ENCODE measurements around the gene ZNF341. TPM values are rescaled to one million over a fixed set of nuclear protein-coding genes. Genes with fewer than 3 reads are reported as not detected.

The ZNF341 gene
- total and polyA plus RNA-seq, 2 of the 8 experiments (the other 6 are each of a cell fraction or from before 2014, with no cell fraction given): 5.8 to 6.4 TPM

DNA sequence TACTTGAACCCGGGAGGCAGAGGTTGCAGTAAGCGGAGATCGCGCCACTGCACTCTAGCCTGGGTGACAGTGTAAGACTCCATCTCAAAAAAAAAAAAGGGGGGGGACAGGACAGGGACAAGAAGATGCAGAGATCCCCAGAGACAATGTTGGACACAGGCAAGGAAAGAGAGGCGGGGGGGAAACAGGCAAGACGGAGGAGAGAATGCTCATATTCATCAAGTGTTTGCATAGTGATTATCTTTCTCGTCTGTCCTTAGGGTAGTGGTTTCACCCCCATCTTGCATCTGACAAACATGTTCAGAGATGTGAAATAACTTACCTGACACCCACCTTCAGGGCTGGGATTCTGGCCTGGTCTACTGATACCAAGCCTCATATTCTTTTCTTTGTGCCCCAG, 108.4 kb downstream of the ZNF341 start:
- FAIRE-seq (no peak), DNase-seq (ENCODE audit: low read depth in 1 of 2, low spot score in 2 of 2) (no peak)
- POLR2A ChIA-PET (ENCODE audit: partially characterized antibody): interaction anchor here (0.7 to 1.0 kb wide), 2 partner anchors 9 to 156 kb away, joined by 3 read pairs; no protein-coding TSS in a partner anchor
- H3K36me3 ChIP-seq (ENCODE audit: control insufficient read depth in 2 of 4, insufficient read depth in 4 of 4, low read length in 3 of 4): no peaks in the 10 kb centered on the region; a peak in 1 of 8 replicates
- no peak overlapping the region for H3K4me2 ChIP-seq (ENCODE audit: insufficient read depth in 1 of 2, low read depth in 2 of 2, low read length in 2 of 2)
- H2BK20ac ChIP-seq (ENCODE audit: low read length): no peak overlapping the region
- no peak overlapping the region for H2BK15ac ChIP-seq (ENCODE audit: low read length)
- CTCF ChIA-PET (ENCODE audit: partially characterized antibody): interaction anchor here (1.2 to 1.8 kb wide), 3 partner anchors 11 to 73 kb away, joined by 3 to 7 read pairs (median 6); no protein-coding TSS in a partner anchor
- no peak overlapping the region for H4K91ac ChIP-seq (replicated peaks; ENCODE audit: insufficient read length, low read length)
- no peaks in the 10 kb centered on the region for H3K27me3 ChIP-seq (replicated peaks in 1 of 4; ENCODE audit: control insufficient read depth in 3 of 4, extremely low read depth in 1 of 4, insufficient read depth in 3 of 4, low read length in 3 of 4)
- peaks cover 0 to 76% of the 10 kb centered on the region in 2 experiments; a peak in 3 of 4 replicates for H3K79me2 ChIP-seq (ENCODE audit: control insufficient read depth in 1 of 2, insufficient read depth in 2 of 2, low read length in 2 of 2)
- H3K56ac ChIP-seq (replicated peaks; ENCODE audit: insufficient read length, low read depth, low read length): no peak overlapping the region
- H3K4me3 ChIP-seq (ENCODE audit: extremely low read depth in 1 of 4, insufficient read depth in 2 of 4, low read depth in 3 of 4, low read length in 4 of 4): no peak overlapping the region
- H4K20me1 ChIP-seq (replicated peaks in 1 of 2; ENCODE audit: control insufficient read depth in 1 of 2, insufficient read depth in 2 of 2, low read length in 2 of 2): peaks cover 7 to 18% of the 10 kb centered on the region in 2 experiments
- no peak overlapping the region for H3K27ac ChIP-seq (ENCODE audit: low read depth, low read length)
- no peaks in the 10 kb centered on the region for H3K23me2 ChIP-seq (ENCODE audit: low read depth, low read length)
- no peak overlapping the region for H3K9ac ChIP-seq (replicated peaks in 1 of 4; ENCODE audit: extremely low read depth in 1 of 4, low read depth in 3 of 4, low read length in 3 of 4)
- H2AFZ ChIP-seq (ENCODE audit: low read length): no peak overlapping the region
- H3K9me3 ChIP-seq (ENCODE audit: insufficient read depth in 2 of 2, low read depth in 1 of 2, low read length in 1 of 2): no peaks in the 10 kb centered on the region
- H3K23ac ChIP-seq (ENCODE audit: insufficient read length): no peak overlapping the region
- no peak overlapping the region for H2AK5ac ChIP-seq (ENCODE audit: low read depth, low read length)
- peaks cover 0 to 19% (median 7%) of the 10 kb centered on the region in 4 experiments; a peak in 5 of 7 replicates for H3K4me1 ChIP-seq (replicated peaks in 1 of 4; ENCODE audit: control insufficient read depth in 3 of 4, insufficient read depth in 4 of 4, low read length in 3 of 4)
- peaks cover 16% of the 10 kb centered on the region; the same call in 1 of the 2 replicates for H3K79me1 ChIP-seq (ENCODE audit: low read depth, low read length)
- no peak overlapping the region for H2BK120ac ChIP-seq (replicated peaks; ENCODE audit: low read depth, low read length)
- H3K4ac ChIP-seq (replicated peaks; ENCODE audit: insufficient read length, low read depth, low read length): no peak overlapping the region
- H4K8ac ChIP-seq (ENCODE audit: extremely low read depth, insufficient read depth, low read length): no peak overlapping the region
- no peak overlapping the region for H2BK5ac ChIP-seq (ENCODE audit: low read depth, low read length)
- no peak for TF ChIP-seq PHF8 (conservative IDR thresholded peaks at IDR 0.05; ENCODE audit: low read depth, low read length)
- no peak for TF ChIP-seq SUZ12 (IDR thresholded peaks at IDR 0.05; ENCODE audit: low read length)
- no peak for TF ChIP-seq KDM1A (IDR thresholded peaks at IDR 0.05; ENCODE audit: borderline replicate concordance, low read length)
- no peak for TF ChIP-seq JUND (IDR thresholded peaks at IDR 0.05; ENCODE audit: low read length)
- no peak for TF ChIP-seq E2F6 (IDR thresholded peaks at IDR 0.05)
- no peak for TF ChIP-seq BRCA1 (IDR thresholded peaks at IDR 0.05; ENCODE audit: low read depth, low read length)
- no peak for TF ChIP-seq CBX8 (IDR thresholded peaks at IDR 0.05; ENCODE audit: borderline replicate concordance, low read depth, low read length)
- TF ChIP-seq HDAC2 (IDR thresholded peaks at IDR 0.05; ENCODE audit: borderline replicate concordance in 1 of 2, low read depth in 2 of 2, low read length in 2 of 2): no peak
- TF ChIP-seq TBP (IDR thresholded peaks at IDR 0.05; ENCODE audit: low read depth, low read length): no peak
- TF ChIP-seq CHD1 (IDR thresholded peaks at IDR 0.05; ENCODE audit: low read depth, low read length): no peak
- TF ChIP-seq CREB1 (IDR thresholded peaks at IDR 0.05): no peak
- no peak for TF ChIP-seq SP4 (IDR thresholded peaks at IDR 0.05; ENCODE audit: low read length)
- no peak for TF ChIP-seq NRF1 (IDR thresholded peaks at IDR 0.05; ENCODE audit: low read depth, low read length)
- TF ChIP-seq CTBP2 (IDR thresholded peaks at IDR 0.05; ENCODE audit: borderline replicate concordance, insufficient read depth, insufficient read length, low read length): no peak
- no peak overlapping the region for H2BK12ac ChIP-seq (ENCODE audit: low read depth, low read length)
- H3K18ac ChIP-seq (ENCODE audit: extremely low read depth, low read length): no peak overlapping the region
- H4K5ac ChIP-seq (ENCODE audit: insufficient read length, low read depth, low read length): no peak overlapping the region
- H3K14ac ChIP-seq (ENCODE audit: insufficient read length): no peak overlapping the region
- WGBS, 2 experiments (ENCODE audit: extremely low coverage in 1 of 2, insufficient coverage in 1 of 2, insufficient read length in 1 of 2, insufficient replicate concordance in 2 of 2, low coverage in 1 of 2, low lambda C conversion rate in 2 of 2, missing lambda C conversion rate in 1 of 2): 83% methylated on average over 7 of the region's 7 CpGs; no CpG with 5 or more reads in 1 of the 2 experiments

Measured in H1 (cell line).